Kidney glomerular epithelial cell (primary cell): ENCODE data around the gene XPO6.
"Not testable (repeated sequence)": the region's sequence is repeated elsewhere in the genome, so short reads cannot be mapped to it uniquely, and the experiment has no call there.

ENCODE experiments used
- DNase-seq: peaks from one replicate; lab custom pipeline; 2025; lab: John Stamatoyannopoulos, UW

The XPO6 gene

DNA sequence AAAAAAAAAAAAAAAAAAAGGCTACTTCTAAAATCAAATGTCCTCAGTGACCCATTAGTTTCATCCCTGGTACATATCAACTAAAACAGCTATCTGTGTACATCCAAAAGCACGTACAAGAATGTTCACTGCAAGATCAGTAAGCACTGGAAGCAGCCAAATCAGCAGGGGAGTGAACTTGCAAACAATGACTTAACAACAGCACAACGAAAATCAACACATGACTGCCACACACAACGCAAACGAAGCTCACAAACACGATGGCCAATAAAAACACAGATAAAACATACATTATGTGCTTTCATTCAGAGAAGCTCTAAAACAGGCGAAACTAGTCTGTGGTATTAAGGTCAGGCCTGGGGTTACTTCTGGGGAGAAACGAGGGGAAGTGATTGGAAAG is 60.6 kb downstream of the XPO6 start:
- no peak for DNase-seq

DNA sequence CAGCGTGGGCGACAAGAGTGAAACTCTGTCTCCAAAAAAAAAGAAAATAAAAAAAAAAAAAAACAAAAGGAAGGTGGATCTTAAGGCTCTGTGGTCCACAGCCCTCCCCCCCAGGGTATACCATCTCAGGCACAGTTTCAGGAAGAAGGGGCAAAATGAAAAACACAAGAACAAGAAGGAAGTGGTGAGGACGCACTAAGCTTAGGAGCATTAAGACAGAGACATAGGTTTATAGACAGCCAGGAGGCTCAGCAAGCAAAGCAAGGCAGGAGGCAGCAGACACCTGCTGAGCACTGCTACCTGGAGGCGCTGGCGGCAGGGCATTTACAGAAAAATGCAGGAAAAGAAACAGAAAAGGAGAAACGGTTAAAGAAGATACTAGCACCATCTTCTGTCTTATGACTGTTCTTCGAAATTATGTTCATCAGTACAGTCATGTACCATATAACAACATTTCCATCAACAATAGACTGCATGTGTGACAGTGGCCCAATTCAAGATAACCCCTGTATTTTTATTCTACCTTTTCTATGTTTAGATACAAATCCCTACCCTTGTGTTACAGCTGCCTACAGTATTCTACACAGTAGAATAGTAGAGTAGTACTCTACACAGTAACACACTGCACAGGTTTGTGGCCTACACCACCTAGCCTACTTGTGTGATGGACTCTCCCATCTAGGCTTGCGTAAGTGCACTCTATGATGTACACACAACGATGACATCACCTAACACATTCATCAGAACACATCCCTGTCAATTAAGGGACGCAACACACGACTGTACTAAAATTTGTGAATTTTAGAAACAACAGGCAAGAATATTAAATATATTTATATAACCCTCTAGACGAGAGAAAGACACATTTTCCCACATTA is 62.5 kb downstream of the XPO6 start:
- no peak for DNase-seq

DNA sequence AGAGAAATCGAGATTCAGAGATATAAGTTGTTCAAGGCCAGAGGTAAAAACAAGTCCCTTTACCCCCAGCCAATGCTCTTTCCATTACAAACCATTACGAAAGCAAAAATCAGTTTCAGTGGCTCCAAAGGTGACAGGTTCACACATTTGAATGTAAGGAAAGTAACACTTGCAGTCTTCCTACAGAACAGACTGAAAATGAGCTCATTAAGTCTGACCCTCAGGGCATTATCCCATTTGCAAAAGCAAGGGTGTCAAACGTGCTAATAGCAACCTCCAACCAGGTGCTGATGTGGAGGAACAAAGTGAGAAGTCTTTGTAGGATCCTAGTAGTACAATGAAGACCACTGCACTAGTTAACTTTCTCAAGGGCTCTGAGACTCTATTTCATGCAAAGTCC is 65.2 kb downstream of the XPO6 start:
- no peak for DNase-seq

DNA sequence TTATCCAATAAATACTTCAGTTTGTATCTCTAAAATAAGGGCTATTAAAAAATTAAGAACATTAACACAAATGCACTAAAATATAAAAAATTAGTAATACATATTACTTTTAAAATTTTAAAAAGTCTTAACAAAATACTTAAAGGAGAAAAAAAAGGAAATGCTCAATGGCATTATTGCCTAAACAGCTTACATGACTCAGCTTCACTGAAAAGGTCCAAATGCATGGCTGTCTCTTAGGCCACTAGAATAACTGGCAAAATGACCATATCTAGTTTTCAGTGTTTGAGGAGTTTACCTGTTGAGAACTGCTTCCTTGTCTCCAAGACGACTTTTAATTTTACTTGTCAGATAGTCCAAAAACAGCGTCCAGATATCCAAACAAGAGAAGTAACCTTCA is 66.0 kb downstream of the XPO6 start:
- no peak for DNase-seq

DNA sequence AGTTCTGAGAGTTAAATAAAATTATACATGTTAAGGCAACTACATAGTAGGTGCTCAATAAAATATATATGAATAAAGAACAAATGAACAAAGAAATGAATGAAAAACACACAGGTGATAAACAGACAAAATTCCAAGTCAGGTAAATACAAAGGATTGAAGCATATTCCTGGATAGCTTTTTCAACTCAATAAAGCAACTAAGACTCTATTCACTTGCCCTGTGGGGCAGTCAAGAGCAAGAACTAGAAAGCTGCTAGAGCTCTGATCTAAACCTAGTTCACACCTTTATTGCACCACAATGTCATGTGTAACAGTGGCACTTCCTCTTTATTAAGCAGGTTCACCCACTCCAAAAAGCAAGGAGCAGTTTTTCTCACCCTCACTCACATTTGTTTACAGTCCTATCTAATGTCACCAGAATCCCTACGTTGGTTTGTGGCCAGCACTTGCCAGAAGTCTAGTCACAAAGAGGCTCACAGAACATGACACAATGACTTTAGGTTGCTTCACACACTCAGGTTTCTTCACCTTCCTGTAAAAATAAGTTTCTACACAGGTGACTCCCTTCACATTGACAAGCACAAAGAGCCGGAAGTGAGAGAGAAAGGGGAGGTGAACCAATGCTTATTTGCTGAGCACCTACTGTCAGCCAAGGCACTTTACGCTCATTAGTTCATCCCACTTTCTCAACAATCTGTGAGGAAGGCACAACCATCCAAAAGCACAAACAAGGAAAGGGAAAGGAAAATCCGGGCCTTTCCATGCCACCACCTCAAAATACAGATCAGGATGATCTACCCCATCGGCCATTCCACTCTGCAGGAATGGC is 70.8 kb downstream of the XPO6 start:
- DNase-seq = no peak

DNA sequence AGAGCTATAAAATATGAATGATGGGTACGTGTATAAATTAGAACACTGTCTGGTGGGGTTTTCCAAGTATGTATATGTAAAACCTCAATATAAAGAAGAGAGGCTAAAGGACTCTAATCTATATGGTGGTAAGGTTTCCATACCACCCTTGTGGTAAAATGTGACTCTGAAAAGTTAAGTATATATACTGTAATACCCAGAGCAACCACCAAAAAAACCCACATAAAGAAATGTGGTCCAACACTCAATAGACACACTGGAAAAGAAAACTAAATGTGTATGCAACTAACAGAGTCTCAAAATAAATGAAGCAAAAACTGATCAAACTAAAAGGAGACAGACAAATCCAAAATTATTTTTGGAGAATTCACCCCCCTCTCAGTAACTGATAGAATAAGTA is 72.2 kb downstream of the XPO6 start:
- no peak for DNase-seq

DNA sequence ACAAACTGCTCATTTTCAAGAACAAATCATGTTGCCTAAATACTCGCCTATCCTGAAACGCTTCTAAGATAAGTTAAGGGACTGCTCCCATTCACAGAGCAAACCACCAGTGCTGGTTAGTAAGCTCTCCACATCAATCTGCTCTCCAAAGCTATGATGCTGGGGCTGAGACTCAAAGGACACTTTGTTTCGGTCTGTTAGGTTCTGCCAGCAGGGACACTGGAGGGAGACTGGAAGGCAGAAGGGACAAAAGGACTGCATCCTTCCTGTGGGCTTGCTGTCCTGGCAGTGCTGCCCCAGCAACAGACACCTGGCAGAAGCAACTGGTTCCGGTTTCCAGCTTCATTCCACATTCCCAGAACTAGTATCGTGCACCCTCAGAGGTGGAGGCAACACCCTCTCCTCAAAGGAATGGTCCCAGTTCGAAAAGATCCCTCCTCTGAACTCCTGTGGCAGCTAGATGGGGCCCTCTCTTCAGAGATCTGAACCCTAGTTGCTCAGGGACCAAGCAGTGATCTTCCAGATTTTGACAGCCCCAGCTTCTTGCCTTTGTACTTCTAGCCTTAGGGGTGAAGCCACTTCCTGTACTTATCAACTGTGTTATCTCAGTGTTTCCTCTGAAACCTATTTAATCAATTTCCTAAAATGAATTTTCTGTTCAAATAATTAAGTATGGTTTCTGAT is 74.9 kb downstream of the XPO6 start:
- no peak for DNase-seq

DNA sequence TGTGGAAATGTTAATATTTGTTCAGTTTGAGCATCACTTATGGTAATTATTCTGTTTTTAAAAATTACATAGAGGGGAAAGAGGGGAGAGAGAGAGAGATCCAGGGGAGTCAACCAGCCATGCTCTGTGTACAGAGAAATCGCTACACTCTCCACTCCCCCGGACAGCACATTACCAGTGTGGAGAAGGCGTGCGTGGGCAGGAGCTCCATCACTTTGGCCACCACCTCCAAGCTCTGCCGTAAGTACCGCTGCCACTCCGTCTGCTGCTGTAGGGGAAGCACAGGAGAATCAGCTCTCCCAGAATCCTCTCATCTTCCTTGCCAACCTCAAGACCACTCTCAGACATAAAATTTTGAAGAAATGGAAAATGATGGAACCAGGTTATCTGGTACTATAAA is 78.1 kb downstream of the XPO6 start:
- no peak for DNase-seq

DNA sequence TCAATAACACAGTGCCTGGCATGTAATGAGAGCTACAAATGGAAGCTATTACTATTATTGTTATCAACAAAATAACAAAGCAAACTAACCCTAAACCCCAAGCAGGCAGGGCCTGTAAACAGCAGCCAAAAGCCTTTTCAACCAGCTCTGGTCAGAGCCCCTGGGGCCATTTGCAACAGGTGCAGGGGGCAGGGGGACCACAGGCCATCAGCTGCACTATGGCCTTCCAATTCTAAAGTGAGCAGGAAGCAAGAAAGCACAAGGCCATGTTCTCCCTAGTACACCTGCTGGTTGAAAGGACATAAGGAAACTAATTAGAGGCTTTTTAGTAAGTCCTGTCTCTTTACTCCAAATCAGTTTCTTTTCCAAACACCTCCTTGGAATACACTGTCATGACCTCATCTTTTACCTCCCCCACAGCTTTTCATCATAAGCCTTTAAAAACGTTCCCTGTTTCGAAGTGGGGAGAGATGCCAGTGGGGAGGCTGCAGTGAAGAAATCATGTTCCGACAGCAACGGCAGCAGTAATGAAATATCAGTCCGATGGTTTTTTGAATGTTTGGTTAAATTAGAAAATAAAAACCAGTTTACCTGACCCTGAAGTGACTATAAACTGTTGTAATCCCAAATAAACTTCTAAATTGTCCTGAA is 79.9 kb downstream of the XPO6 start:
- DNase-seq = no peak

DNA sequence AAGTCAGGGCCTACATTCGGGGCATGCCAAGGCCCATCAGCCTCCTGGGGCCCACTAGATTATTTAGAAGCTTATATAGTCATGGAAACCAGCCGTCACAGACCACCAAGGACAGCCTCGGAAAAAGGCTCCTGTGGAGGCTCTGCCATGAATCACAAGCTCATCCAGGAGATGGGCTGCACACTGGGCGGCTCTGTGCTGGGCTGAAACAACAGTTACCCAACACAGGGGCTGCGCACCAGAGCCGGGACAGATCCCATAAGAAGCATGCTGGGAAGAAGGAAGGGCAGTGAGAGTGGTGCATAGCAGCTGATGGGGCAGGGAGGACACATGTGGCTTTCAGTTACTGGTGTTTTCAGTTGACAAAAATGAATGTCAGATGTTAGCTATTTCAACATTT is 80.6 kb downstream of the XPO6 start:
- no peak for DNase-seq

DNA sequence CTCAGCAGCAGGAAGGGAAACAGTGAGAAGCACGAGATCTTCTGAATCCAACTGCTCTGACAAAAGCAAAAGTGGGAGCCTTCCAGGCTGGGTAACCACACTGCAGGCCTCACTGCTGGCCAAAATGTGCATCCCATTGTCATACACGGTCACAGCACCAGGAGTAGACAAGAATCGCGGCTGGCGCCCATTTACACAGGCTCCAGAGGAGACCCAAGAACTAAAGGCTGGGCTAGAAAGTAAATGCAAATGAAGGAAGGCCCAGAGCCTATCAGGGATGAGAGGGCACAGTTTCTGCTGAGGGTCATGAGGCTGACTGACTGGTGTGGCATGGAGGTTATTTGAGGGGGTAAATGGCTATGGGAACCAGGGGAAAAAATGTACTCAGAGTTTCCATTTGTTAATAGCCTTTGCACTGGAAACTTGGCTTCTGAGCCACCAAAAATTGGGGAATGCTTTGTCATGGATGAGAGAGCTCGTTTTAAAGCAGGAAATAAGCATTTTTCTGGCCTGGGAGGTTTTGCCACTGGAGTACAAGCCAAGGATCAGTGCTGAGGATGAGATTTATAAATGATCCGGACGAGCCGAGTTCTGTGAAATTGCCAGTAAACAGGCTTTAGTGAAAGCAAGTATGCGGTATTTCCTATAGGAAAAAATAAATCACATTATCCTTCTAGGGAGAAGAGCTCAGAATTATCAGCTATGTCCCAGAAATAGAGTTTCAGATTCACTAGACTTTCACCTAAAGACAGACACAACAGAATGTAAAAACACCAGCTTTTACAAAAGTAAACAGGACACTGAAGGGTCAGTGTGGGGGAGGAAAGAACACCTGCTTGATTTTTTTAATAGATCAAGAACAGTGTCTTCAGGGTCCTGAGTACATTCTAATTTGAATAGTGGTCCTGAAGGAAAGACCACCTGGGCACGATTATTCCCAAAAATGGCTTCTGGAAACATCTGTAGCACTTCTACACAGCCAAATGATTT is 81.4 kb downstream of the XPO6 start:
- no peak for DNase-seq

DNA sequence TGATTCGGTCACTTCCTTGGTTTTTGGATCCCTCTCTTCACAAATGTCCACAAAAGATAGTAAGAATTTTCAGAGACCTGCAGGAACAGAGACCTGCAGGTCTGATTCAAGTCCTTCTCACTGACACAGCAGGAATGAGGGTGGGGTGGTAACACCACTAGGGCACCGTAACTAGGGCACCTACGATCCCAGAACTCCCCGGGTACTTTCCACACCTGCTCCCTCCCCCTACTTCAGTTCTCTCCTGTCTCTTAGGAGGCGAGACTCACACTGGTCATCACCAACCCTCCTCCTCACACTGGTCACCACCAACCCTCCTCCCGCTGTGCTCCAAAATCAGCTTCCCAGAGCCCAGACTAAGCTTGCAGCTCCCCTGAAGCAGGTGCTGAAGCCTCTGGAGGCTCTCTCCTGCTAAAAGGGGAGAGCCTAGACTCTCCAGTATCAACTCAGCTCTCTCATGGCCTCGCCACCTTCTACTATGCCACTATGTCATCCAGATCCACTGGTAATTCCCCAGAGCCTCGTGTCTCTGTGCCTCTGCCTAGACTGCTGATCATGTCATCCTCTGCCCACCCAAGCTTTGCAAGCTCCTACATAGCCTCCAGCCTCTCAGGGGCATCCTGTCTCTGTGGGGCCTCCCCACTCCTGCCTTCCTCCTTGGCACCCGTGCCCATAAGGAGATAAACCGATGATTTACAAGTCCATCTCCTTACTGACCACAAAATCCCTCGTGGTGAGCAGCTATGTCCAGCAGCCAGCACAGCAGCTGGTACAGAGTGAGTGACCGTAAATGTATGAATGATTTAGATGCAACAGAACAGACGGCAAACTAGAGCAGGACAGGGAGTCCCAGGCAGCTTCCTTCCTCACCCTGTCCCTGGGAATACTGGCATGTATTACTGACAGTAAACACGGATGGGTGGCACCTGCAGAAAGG is 84.8 kb downstream of the XPO6 start:
- no peak for DNase-seq

DNA sequence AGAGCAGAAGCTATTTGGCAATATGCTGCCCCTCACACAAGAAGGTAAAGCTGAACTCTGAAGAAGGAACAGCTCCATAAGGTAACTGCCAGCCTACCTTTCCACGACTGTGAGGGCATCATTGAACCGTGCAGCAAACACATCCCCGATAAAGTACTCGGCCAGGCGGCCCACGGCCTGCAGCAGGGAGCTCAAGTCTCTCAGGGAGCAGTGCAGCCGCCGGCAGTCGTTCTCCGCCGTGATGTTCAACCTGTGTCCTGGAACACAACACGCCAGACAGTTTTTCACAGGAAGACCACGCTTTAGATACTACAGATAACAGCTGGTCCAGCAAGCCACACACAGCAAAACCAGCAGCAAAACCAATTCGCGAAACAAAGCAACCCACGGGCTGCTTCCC is 86.2 kb downstream of the XPO6 start:
- DNase-seq = no peak

DNA sequence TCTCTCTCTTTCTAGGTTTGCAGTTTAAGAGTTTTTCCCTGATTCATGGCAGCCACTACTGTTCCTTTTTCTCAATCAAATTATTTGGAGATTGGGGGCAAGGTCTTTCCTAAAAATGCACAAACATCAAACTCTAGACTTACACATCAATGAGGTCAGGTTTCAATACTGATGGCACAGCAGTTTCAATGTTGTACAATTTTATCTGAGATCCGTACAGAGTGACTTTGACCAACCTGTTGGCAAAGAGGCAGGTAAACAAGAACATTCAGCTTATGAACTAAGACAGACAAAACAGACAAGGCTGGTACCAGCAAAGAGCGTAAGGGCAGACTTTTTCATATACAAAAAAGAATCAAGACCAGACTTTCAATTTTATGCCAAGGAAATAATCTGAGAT is 90.2 kb downstream of the XPO6 start:
- DNase-seq = no peak

DNA sequence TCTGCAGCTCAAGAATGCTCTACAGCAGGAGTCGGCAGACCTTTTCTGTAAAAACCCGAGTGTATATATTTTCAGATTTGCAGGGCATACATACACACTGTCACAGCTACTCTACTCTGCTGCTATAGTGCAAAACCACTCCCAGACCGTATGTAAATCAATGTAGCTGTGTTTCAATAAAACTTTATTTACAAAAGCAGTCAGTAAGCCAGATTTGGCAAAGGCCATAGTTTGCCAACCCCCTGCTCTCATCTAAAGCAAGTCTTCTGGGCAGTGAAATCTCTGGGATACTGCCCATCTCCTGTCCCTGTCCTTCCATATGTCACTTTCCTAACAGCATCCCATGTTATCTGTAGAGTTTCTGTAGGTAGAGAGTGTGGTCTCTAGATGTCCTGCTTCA is 91.0 kb downstream of the XPO6 start:
- no peak for DNase-seq

DNA sequence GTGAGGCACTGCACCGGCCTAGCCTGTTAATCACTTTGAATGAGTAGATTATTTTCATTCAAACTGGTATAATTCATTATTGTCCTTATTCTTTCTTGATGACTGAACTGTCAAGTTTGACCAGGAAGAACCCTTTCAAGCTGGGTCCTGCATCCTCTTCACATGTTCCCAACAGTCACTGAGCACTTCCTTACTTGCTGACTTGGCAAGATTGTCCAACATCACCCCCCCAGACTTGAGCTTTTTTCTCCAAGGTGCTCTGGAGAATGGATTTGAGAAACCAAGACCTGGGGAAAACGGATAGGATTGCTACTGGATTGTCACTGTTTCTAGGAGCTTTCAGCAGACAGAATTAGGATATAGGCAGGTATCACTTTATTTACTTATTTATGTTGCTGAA is 93.1 kb downstream of the XPO6 start:
- no peak for DNase-seq

DNA sequence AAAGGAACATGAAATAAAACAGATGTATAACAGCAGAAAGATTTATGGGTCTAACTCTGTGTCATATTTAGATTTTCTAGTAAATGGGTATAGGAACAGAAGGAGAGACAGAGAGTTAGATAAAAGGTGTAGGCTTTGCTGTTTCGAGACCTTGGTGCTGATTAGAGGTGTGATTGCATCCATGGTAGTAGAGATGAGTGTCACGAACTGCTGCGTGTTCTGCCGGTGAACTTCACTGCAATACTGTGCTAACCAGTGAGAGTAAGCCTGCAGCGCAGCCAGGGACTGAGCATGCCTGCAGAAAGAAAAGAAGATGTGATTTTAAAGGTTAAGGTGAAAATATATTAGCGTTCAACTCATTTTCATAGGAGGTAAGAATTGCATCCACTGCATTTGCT is 94.6 kb downstream of the XPO6 start:
- no peak for DNase-seq

DNA sequence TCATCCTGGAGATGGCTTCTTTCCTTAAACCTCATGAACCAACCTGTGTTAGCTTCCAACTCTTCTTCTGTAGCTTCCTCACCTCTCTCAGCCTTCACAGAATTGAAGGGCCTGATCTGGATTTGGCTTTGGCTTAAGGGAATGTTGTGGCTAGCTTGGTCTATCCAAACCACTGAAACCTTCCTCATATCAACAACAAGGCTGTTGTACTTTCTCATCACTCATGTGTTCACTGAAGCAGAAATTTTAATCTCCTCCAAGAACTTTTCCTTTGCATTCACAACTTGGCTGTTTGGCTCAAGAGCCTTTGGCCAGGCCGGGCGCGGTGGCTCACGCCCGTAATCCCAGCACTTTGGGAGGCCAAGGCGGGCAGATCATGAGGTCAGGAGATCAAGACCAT is 95.9 kb downstream of the XPO6 start:
- DNase-seq = not testable (repeated sequence)

DNA sequence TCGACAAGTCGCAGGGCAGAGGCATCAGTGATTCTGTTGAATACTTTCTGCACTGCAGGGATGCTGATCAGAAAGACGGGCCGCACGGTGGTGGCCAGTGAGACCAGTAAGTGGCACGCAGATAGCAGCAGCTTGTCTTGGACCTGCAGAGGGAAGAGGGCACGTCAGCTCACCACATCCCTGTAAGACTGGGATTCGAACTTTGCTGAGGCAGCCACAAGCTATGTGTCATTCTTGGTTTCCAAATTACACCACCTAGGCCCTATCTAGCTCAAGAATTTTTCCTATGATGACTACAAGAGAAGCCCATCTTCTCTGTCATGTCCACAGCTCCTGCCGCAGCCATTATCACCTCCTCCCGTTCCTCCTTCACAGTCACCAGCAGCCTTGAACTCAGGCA is 98.9 kb downstream of the XPO6 start:
- no peak for DNase-seq

DNA sequence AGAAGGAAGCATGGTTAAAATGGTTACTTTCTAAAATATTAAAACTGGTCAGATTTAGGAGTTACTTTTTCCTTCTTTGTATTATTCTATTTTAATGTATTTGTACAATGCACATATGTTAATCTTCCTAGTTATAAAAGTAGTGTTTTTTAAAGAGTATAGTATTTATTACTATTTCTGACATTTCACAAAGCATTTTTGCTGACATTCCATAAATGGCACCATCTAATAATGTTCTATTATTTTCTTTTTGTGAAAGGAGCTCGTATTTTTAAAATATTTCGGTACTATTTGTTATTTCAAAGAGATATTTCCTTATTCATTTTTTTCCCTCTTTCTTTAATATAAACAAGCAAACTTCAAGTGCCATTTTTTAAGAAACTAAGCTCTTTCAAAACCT is 100.8 kb downstream of the XPO6 start:
- no peak for DNase-seq
